ENCODE results near the gene HBA2. TPM values are rescaled to one million over a fixed set of nuclear protein-coding genes. Genes with fewer than 3 reads are reported as not detected.
"Not testable (repeated sequence)": the region's sequence is repeated elsewhere in the genome, so short reads cannot be mapped to it uniquely, and the experiment has no call there.

The HBA2 gene
- total RNA-seq (not detected), total RNA-seq (0 reads per million in 2 donors)

GRCh38 chr16:172374-172941, at the start of gene HBA2:
TSS of gene HBA2 (plus strand) at chr16:172876. CDS start at chr16:172913, 37 bp downstream.
- H3K27me3 Mint-ChIP-seq: peaks cover 49% of the 10 kb centered on the region
- H3K4me1 Mint-ChIP-seq; H3K36me3 Mint-ChIP-seq (ENCODE audit: low read depth); H3K9me3 ChIP-seq (ENCODE audit: control insufficient read depth, low read length, poor library complexity, severe bottlenecking); H3K27ac Mint-ChIP-seq; DNase-seq: not testable (repeated sequence)
- H3K4me3 Mint-ChIP-seq: peak within 1 kb of the TSS; percentile 55
- peak; percentile 59 for ATAC-seq

GRCh38 chr16:123558-124350, 48.9 kb upstream of the HBA2 start:
- H3K27ac Mint-ChIP-seq; DNase-seq; H3K9me3 ChIP-seq (ENCODE audit: control insufficient read depth, low read length, poor library complexity, severe bottlenecking); H3K36me3 Mint-ChIP-seq (ENCODE audit: low read depth); ATAC-seq; H3K27me3 Mint-ChIP-seq; H3K4me3 Mint-ChIP-seq; H3K4me1 Mint-ChIP-seq: not testable (repeated sequence)

- Mint-ChIP-seq H3K4me3 (no peak overlapping the region), H3K27ac (no peak overlapping the region), H3K4me1 (peaks cover 7% of the 10 kb centered on the region), H3K27me3 (no peaks in the 10 kb centered on the region), H3K36me3 (ENCODE audit: low read depth) (no peaks in the 10 kb centered on the region)
- no peaks in the 10 kb centered on the region for H3K9me3 ChIP-seq (ENCODE audit: control insufficient read depth, low read length, poor library complexity, severe bottlenecking)
- ATAC-seq: no peak
- DNase-seq: no peak
These were observed 47.7 kb upstream of the HBA2 start for GRCh38 chr16:125011-125410.

GRCh38 chr16:129075-129474, 43.6 kb upstream of the HBA2 start:
- H3K9me3 ChIP-seq (ENCODE audit: control insufficient read depth, low read length, poor library complexity, severe bottlenecking): no peaks in the 10 kb centered on the region
- Mint-ChIP-seq H3K4me1 (peaks cover 10% of the 10 kb centered on the region), H3K27ac (no peak overlapping the region), H3K27me3 (no peaks in the 10 kb centered on the region), H3K36me3 (ENCODE audit: low read depth) (no peaks in the 10 kb centered on the region), H3K4me3 (no peak overlapping the region)
- DNase-seq (no peak), ATAC-seq (no peak)

- Mint-ChIP-seq H3K36me3 (ENCODE audit: low read depth) (no peaks in the 10 kb centered on the region), H3K4me1 (peaks cover 10% of the 10 kb centered on the region), H3K4me3 (no peak overlapping the region), H3K27me3 (no peaks in the 10 kb centered on the region), H3K27ac (no peak overlapping the region)
- H3K9me3 ChIP-seq (ENCODE audit: control insufficient read depth, low read length, poor library complexity, severe bottlenecking): no peaks in the 10 kb centered on the region
- DNase-seq: no peak
- ATAC-seq: no peak
These were observed 42.0 kb upstream of the HBA2 start for GRCh38 chr16:130533-131173.

- peak overlapping the region; percentile 39 for H3K27ac Mint-ChIP-seq
- DNase-seq (no peak), ATAC-seq (no peak)
These were observed 40.6 kb upstream of the HBA2 start for GRCh38 chr16:132120-132519.

GRCh38 chr16:133716-134115, 39.0 kb upstream of the HBA2 start:
- H3K9me3 ChIP-seq (ENCODE audit: control insufficient read depth, low read length, poor library complexity, severe bottlenecking): no peaks in the 10 kb centered on the region
- Mint-ChIP-seq H3K27ac (no peak overlapping the region), H3K4me3 (no peak overlapping the region), H3K4me1 (peaks cover 16% of the 10 kb centered on the region), H3K36me3 (ENCODE audit: low read depth) (no peaks in the 10 kb centered on the region), H3K27me3 (no peaks in the 10 kb centered on the region)
- DNase-seq (no peak), ATAC-seq (no peak)

More at GRCh38 chr16:132120-132519, 40.6 kb upstream of the HBA2 start:
- no peaks in the 10 kb centered on the region for H3K9me3 ChIP-seq (ENCODE audit: control insufficient read depth, low read length, poor library complexity, severe bottlenecking)
- no peak overlapping the region for H3K4me3 Mint-ChIP-seq
- H3K4me1 Mint-ChIP-seq: peaks cover 14% of the 10 kb centered on the region
- H3K36me3 Mint-ChIP-seq (ENCODE audit: low read depth): no peaks in the 10 kb centered on the region
- H3K27me3 Mint-ChIP-seq: no peaks in the 10 kb centered on the region

- H3K9me3 ChIP-seq (ENCODE audit: control insufficient read depth, low read length, poor library complexity, severe bottlenecking): no peaks in the 10 kb centered on the region
- Mint-ChIP-seq H3K27me3 (peaks cover 5% of the 10 kb centered on the region), H3K4me1 (peaks cover 16% of the 10 kb centered on the region), H3K4me3 (peak overlapping the region; percentile 71), H3K27ac (peak overlapping the region; percentile 90), H3K36me3 (ENCODE audit: low read depth) (no peaks in the 10 kb centered on the region)
- DNase-seq (peak in 2 of 3 donors; percentile 18 to 19), ATAC-seq (peak; percentile 27)
These were observed 34.6 kb upstream of the HBA2 start for GRCh38 chr16:138049-138417.

- Mint-ChIP-seq H3K36me3 (ENCODE audit: low read depth) (no peaks in the 10 kb centered on the region), H3K4me3 (no peak overlapping the region), H3K27ac (no peak overlapping the region), H3K4me1 (peaks cover 10% of the 10 kb centered on the region), H3K27me3 (peaks cover 20% of the 10 kb centered on the region)
- no peaks in the 10 kb centered on the region for H3K9me3 ChIP-seq (ENCODE audit: control insufficient read depth, low read length, poor library complexity, severe bottlenecking)
- no peak for ATAC-seq
- no peak for DNase-seq
These were observed 32.4 kb upstream of the HBA2 start for GRCh38 chr16:140175-140857.

- H3K4me3 Mint-ChIP-seq: no peak overlapping the region
- no peak overlapping the region for H3K27ac Mint-ChIP-seq
- no peaks in the 10 kb centered on the region for H3K9me3 ChIP-seq (ENCODE audit: control insufficient read depth, low read length, poor library complexity, severe bottlenecking)
- H3K36me3 Mint-ChIP-seq (ENCODE audit: low read depth): no peaks in the 10 kb centered on the region
- ATAC-seq: no peak
- peaks cover 20% of the 10 kb centered on the region for H3K27me3 Mint-ChIP-seq
- DNase-seq: no peak
- peaks cover 7% of the 10 kb centered on the region for H3K4me1 Mint-ChIP-seq
These were observed 30.2 kb upstream of the HBA2 start for GRCh38 chr16:142405-142967.

- Mint-ChIP-seq H3K27me3 (peaks cover 20% of the 10 kb centered on the region), H3K4me3 (no peak overlapping the region), H3K27ac (no peak overlapping the region), H3K36me3 (ENCODE audit: low read depth) (no peaks in the 10 kb centered on the region), H3K4me1 (peaks cover 7% of the 10 kb centered on the region)
- ATAC-seq: no peak
- no peak for DNase-seq
- H3K9me3 ChIP-seq (ENCODE audit: control insufficient read depth, low read length, poor library complexity, severe bottlenecking): no peaks in the 10 kb centered on the region
These were observed 29.6 kb upstream of the HBA2 start for GRCh38 chr16:143047-143446.

- peaks cover 20% of the 10 kb centered on the region for H3K27me3 Mint-ChIP-seq
- DNase-seq (no peak), ATAC-seq (no peak)
- H3K36me3 Mint-ChIP-seq (ENCODE audit: low read depth): no peaks in the 10 kb centered on the region
- H3K4me3 Mint-ChIP-seq: no peak overlapping the region
- no peak overlapping the region for H3K27ac Mint-ChIP-seq
- H3K4me1 Mint-ChIP-seq: peaks cover 7% of the 10 kb centered on the region
- no peaks in the 10 kb centered on the region for H3K9me3 ChIP-seq (ENCODE audit: control insufficient read depth, low read length, poor library complexity, severe bottlenecking)
These were observed 29.2 kb upstream of the HBA2 start for GRCh38 chr16:143456-143855.

- no peak for ATAC-seq
- H3K27ac Mint-ChIP-seq: no peak overlapping the region
- peaks cover 2% of the 10 kb centered on the region for H3K4me1 Mint-ChIP-seq
- no peak overlapping the region for H3K4me3 Mint-ChIP-seq
- no peaks in the 10 kb centered on the region for H3K36me3 Mint-ChIP-seq (ENCODE audit: low read depth)
- no peak for DNase-seq
- H3K27me3 Mint-ChIP-seq: peaks cover 31% of the 10 kb centered on the region
- H3K9me3 ChIP-seq (ENCODE audit: control insufficient read depth, low read length, poor library complexity, severe bottlenecking): no peaks in the 10 kb centered on the region
These were observed 27.9 kb upstream of the HBA2 start for GRCh38 chr16:144797-145252.
